Kidney capillary endothelial cell (primary cell): ENCODE results near the gene SCCPDH.
A peak's percentile ranks its signal among the peaks of the same experiment; 100 is the strongest.

Experiments
- DNase-seq: peaks from one replicate; pipeline ENCODE4 v3.0.0-alpha.2; 2018; ENCODE audit warnings: low spot score

Gene SCCPDH

GRCh38 chr1:246786606-246787238 lies 62.5 kb downstream of the SCCPDH start:
- DNase-seq: no peak

GRCh38 chr1:246787781-246788513 lies 63.7 kb downstream of the SCCPDH start:
- no peak for DNase-seq

- DNase-seq: no peak
Measured at GRCh38 chr1:246788895-246789338, 64.7 kb downstream of the SCCPDH start.

DNA sequence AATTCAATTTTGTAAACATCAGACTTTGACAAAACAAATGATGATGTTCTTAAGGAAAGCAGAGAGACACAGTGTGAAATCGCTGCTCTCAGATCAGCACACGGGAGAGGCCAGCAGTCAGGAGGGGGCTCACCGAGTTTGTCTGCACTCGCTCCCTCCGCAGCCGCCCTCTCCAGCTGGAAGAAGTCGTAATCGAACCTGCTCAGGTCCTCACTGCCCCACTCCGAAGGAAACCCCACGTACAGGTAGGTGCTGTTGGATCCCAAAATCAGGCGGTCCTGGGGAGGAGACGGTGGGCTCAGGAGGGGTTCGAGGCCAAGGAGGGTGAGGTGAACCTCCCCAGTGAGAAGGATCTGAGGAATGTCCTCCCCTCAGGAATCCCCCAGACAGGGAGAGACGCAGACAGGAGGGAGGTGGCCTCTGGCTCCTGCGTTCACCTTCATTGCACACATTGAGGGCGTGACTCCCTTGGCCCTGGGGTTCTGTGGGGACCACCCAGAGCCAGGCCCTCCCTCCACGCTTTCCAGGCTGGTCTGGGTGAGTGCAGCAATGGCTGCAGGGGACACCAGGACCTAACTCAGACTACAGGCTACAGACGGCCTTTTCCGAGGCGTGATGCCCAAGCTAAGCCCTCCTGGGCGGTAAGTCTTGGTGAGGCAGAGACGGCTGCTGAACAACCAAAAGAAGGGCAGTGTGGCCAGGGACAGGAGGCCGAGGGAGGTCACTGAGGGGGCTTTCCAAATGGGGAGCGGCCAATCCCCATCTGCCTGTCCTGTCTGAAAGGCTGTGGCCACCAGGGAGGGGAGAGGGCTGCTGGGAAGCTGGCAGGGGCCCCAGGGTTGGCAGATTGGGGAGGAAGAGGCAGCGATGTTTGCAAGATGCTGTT lies 65.5 kb downstream of the SCCPDH start:
- DNase-seq: no peak

- DNase-seq: no peak
Measured at GRCh38 chr1:246790364-246790763, 66.2 kb downstream of the SCCPDH start.

GRCh38 chr1:246790833-246791232 lies 66.6 kb downstream of the SCCPDH start:
- DNase-seq: no peak

DNA sequence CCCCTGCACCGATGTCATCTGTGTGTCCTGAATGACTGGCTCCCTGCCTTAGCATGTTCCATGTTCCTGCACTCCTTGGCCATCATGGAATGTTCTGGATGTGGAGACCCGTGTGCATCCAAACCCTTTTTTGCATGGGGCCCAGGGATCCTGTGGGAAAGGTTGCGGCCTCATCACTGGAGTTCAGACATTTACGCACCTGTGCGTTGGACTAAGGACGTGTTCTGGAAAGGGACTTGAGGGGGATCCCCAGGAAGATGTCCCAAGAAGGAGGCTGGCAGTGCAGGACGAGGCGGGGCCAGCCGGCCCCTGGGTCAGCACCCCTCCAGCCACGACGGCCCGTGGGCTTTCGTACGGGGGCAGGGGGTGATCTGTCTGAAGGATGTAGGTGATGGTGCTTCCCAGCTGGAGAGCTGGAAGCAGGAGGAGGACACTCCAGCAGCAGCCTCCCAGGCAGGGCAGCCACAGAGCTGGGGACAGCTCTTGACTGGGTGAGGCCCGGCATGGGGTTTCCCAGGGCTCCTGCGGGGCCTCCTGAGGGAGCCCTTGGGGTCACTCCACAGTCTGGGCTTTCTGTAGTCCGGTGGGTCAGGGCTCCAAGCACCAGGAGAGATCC lies 67.2 kb downstream of the SCCPDH start:
- no peak for DNase-seq

GRCh38 chr1:246792603-246793002 lies 68.4 kb downstream of the SCCPDH start:
- DNase-seq: no peak

DNA sequence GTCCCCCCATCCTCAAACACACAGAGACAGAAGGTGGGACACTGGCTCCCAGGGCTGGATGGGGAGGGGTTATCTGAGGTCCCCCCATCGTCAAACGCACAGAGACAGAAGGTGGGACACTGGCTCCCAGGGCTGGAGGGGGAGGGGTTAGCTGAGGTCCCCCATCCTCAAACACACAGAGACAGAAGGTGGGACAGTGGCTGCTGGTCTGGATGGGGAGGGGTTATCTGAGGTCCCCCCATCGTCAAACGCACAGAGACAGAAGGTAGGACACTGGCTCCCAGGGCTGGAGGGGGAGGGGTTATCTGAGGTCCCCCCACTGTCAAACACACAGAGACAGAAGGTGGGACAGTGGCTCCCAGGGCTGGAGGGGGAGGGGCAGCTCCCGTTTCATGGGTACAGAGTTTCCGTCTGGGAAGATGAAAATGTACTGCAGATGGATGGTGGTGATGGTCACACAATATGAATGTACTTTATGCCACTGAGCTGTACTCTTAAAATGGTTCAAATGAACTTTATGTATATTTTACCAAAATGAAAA lies 69.2 kb downstream of the SCCPDH start:
- no peak for DNase-seq

- no peak for DNase-seq
Measured at GRCh38 chr1:246794048-246794827, 70.0 kb downstream of the SCCPDH start.

GRCh38 chr1:246794828-246795671 lies 70.8 kb downstream of the SCCPDH start:
- DNase-seq: peak; percentile 9

DNA sequence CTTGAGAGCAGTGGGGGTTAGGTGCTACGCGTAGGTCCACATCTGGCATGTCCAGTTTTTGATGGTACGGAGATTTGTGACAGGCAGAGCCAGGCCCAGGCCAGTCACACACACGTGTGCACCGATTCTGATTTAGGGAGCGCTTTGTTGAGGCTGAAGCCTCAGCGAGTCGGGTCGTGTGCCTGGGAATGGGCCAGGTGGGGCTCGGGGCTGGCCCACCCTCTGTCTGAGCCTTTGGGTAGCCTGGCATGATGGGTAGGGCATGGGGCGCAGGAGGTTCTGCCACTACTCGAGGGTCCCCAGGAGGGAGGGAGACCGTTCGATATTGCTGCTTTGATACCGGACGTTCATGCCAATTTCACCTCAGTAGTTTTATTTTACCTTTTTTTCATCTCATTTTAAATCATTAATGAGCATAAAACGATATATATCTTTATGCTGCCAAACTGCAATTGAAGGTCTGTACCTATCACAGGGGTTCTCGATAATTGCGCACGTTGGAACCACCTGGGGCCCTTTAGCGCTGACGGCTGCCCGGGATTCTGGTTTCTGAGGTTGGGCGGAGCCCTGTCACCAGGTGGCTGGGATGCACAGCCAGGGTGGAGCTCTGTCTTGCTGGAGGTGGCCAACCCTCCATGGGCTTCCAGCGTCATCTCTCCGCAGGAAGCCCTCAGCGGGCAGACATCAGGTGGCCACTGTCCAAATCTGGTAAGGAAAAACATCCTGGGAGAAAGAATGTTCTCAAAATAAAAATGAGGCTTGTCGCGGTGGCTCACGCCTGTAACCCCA lies 71.9 kb downstream of the SCCPDH start:
- DNase-seq: no peak

- no peak for DNase-seq
Measured at GRCh38 chr1:246797157-246797556, 72.9 kb downstream of the SCCPDH start.

GRCh38 chr1:246797597-246797996 lies 73.4 kb downstream of the SCCPDH start:
- no peak for DNase-seq

GRCh38 chr1:246798107-246798506 lies 73.9 kb downstream of the SCCPDH start:
- DNase-seq: no peak

GRCh38 chr1:246798606-246799496 lies 74.6 kb downstream of the SCCPDH start:
- DNase-seq: no peak

- DNase-seq: no peak
Measured at GRCh38 chr1:246800356-246800755, 76.1 kb downstream of the SCCPDH start.

GRCh38 chr1:246800756-246801155 lies 76.5 kb downstream of the SCCPDH start:
- DNase-seq: no peak
